Right ventricle myocardium superior (tissue), 1 donor: ENCODE data around the gene DPP6. TPM values are rescaled to one million over a fixed set of nuclear protein-coding genes. Genes with fewer than 3 reads are reported as not detected.
"Not testable (repeated sequence)": the region's sequence is repeated elsewhere in the genome, so short reads cannot be mapped to it uniquely, and the experiment has no call there.

ENCODE experiments used
- ATAC-seq: fragments of 200-7000 bp; cut with Tn5 transposase; one replicate; pipeline ENCODE4 v1.9.1; 2020; ENCODE audit warnings: mild to moderate bottlenecking; ENCODE audit not compliant: poor library complexity
- DNase-seq: peaks from one replicate; pipeline ENCODE4 v3.0.0-alpha.2; 2020
- intact Hi-C: fragments of 100-400 bp; cut with DNase I; formaldehyde crosslinking; loops from one replicate; pipeline ENCODE4 v1.11.2; 2022
- total RNA-seq: library from RNA; stranded (reverse); fragmentation: NEBNext Ultra II Directional; extraction: Animal tissue kit (Norgen Biotek cat#: 25700); gene quantifications from one replicate; pipeline ENCODE4 v1.2.1, GENCODE V29; 2021
- donor health status: DM: no; HTN: yes; CAD: no; lungs with severe emphysema.

The DPP6 gene
- total RNA-seq, 1 donor from 2014 or later = 0.19 TPM

GRCh38 chr7:154058783-154059182, 6.6 kb downstream of the DPP6 start:
- ATAC-seq, DNase-seq, intact Hi-C loops: not testable (repeated sequence)

- DNase-seq, ATAC-seq, intact Hi-C loops: not testable (repeated sequence)
Observed at GRCh38 chr7:154060551-154060950, 8.4 kb downstream of the DPP6 start.

DNA sequence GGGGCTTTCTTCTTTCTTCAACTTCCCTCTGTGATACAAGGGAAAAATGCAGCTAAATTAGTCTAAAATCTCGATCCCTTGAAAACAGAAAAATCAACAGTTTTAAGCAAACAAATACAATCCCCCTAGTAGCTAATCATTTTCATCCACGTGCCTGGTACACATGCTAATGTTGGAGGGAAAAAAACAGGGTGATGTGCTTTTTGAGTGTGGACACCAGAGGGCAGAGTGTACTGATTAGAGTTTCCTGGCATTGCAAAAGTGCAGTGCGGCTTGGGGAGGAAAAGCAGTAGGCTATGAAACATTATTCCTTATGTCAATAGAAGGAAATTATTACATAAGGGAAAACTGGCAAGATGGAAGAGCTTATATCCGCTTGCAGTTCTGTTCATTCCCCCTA, 19.6 kb downstream of the DPP6 start:
- intact Hi-C loops, DNase-seq: not testable (repeated sequence)
- ATAC-seq = peak; percentile 81

DNA sequence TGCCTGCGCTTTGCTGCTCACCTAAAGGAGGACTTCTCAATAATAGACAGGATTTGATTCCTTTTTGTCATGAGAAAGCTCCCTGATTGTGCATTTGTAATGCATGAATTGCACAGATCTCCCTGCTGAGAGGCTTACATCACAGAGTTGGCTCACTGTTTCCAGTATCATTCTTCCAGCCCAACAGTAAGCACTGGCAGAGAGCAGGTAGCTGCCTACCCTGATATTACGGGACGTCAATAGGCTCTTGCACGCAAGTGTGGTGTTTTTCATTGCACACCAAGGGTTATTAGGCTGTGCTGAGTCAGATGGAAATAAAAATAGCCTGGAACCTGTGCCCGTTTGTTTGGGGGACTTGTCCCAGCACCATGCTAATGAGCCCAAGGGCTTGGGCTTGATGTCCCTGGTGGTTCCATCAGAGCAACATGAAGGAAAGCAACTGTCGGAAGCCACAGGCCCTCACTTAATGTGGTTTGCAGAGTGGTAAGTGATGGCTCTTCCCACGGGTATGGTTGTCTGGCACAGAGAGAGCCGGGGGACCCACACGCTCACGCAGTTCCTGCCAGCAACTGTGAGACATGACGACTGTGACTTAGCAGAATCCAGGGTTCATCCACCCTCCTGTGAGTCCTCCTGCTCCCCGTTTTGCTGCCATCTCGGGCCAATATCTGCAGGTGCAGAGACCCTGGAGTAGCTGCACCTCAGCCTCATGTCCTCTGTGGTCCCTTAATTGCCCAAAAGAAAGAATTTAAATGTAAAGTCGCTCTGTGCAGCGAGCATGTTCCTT, 20.4 kb downstream of the DPP6 start:
- DNase-seq, intact Hi-C loops: not testable (repeated sequence)
- ATAC-seq = peak; percentile 36

DNA sequence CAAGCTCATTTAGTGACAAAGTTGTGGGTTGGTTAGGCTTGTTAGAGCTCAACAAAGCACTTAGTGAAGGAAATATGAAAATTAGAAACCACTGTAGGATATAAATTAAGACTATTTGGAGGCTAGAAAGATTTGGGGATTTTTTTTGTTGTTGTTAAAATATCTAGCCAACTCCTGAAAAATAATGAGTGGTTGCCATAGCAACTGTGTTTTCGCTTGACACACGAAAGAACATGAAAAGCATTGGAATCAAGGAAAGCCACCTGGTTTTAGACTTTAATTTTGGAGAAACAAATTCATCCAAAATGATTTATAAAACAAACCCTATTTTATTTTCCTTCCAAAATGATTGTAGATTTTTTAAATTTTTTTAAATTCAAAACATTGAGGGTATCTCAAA, 26.3 kb downstream of the DPP6 start:
- intact Hi-C loops, DNase-seq, ATAC-seq: not testable (repeated sequence)

DNA sequence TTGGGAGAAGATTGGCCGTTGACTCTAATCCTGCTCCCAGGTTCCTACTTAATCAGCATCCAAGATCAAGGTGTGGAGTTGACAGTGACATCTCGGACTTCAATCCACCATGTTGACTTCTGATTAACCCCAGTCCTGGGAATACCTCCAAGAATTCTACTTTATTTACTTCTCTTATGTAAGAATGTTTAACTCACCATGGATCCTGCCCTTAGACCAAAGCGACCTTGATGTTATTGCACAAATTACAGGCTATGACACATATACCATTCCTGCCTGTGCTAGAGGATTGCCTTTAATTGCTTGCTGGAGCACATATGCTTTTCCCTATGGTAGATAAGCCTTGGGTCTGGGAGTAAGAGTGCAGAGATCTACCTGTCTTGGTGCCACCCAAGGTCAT, 28.1 kb downstream of the DPP6 start:
- intact Hi-C loops, DNase-seq, ATAC-seq: not testable (repeated sequence)

DNA sequence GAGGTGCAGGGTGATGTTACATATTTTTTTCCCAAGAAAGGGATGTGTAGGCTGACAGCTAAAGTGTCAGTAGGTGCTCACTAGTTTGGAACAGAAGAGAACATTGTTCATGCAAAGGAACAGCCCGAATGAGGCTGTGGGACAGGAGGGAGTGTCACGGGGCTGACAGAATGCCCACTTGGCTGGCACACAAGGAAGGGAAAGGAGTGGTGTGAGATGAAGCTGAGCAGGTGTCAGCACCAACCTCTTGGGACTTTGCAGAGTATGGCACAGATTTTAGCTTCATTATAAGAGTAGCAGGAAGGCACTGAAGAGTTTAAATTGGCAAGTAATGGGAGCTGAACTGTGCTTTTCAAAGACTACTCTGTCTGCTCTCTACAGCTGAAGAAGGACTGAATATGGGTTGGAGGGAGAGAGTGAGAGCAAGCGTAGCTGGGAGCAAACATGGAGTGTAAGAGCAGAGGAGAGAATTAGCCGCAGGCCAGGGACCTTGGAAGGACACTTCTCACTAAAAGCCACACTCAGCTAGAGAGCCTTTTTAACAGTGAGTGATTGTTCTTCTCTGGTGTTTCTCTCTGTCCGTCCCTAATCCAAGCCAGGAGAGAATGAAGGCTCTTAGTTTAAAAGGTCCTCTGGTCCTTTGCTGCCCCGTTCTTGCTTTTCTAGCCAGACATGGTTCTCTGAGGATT, 35.0 kb downstream of the DPP6 start:
- intact Hi-C loops, DNase-seq: not testable (repeated sequence)
- ATAC-seq = peak; percentile 89

GRCh38 chr7:154092093-154092492, 39.9 kb downstream of the DPP6 start:
- intact Hi-C loops, DNase-seq, ATAC-seq: not testable (repeated sequence)

- DNase-seq, intact Hi-C loops, ATAC-seq: not testable (repeated sequence)
Observed at GRCh38 chr7:154095201-154095600, 43.0 kb downstream of the DPP6 start.

DNA sequence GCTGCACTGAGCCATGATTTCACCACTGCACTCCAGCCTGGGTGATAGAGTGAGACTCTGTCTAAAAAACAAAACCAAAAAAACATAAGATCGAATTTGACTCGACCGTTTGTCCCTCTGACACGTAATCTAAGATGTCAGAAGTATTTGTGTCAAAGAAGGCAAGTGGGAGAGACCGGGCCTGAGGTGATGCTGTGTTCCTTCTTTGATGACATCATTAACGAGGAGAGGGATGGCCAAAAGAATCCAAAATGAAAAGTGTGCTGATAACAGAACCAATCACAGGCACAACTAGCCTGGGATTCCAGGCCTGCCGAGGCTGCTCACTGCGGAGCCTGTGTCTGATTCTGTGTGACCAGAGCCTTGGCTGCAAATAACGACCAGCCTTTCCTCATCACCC, 52.9 kb downstream of the DPP6 start:
- ATAC-seq, intact Hi-C loops, DNase-seq: not testable (repeated sequence)

GRCh38 chr7:154109615-154110014, 57.4 kb downstream of the DPP6 start:
- ATAC-seq, intact Hi-C loops, DNase-seq: not testable (repeated sequence)

DNA sequence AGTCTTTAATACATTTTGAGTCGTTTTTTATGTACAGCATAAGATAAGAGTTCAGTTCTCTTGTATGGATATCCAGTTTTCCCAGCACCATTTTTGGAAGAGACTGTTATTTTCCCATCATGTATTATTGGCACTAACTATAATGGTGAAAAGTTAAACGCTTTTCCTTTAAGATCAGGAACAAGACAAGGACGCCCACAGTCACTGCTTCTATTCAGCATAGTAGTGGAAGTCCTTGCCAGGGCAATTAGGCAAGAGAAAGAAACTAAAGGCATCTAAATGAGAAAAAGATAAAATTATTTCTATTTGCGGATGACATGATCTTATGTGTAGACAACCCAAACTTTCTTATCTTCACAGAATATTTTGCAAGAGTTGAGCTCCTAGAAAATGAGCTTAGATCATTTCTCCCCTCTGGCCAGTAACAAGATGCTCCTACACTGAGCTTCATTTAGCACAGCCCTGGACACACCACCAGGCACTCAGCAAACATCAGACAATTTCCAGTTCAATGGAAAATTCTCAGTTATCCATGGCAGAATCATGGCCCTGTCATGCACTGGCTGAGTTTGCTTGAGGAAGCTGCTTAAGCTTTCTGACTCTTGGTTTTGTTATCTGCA, 61.6 kb downstream of the DPP6 start:
- DNase-seq, intact Hi-C loops: not testable (repeated sequence)
- ATAC-seq = peak; percentile 31

DNA sequence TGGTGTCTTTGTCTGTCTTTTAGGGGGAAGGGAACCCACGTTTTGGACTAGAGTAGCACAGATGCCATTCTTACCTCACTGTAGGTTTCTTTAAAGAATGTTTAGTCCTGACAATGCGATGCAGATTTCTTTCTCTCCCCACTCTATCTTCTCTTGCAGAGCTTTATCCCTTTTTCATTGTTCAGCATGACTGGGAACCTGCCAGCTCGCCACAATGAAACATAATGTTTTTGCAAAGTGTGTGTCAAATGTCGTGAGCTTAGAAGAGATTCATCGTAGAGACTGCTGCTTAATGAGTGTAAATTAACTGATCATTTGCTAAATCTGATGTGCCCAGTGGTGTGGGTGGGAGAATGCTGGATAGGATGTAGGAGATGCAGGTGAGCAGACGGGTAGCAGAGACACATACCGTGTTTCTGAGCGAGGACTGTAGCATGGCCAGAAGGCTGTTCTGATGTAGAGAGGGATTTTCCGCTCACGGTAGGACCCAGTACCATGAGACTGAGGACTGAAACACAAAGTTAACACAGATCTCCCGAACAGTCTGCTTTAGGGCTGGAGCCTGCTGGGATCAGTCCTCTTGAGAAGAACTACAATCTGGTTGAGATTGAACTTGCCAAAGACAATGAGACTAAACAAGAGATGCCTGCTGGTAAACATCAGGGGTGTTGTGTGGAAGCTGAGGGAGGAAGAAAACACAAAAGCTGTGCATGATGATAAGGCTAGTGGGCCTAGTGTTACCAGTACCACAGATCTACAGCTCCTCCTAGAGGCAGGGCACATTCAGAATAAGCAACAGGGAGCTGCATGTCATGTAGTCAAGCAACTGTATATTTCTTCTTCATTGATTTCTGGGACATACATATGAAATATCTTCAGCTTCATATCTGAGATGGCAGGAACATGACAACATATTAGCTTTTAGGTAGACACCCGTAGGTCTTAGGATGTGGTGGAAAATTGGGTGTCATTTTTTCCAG, 65.5 kb downstream of the DPP6 start:
- ATAC-seq, intact Hi-C loops, DNase-seq: not testable (repeated sequence)

DNA sequence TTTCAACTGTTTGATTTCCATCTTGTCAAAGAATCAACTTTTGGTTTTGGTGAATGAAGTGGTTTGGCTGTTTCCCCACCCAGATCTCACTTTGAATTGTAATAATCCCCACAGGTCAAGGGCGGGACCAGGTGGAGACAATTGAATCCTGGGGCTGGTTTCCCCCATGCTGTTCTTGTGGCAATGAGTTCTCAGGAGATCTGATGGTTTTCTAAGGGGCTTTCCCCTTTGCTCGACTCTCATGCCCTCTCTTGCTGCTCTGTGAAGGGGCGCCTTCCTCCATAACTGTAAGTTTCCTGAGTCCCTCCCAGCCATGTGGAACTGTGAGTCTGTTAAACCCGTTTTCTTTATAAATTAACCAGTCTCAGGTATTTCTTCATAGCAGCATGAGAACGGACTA, 68.6 kb downstream of the DPP6 start:
- DNase-seq, intact Hi-C loops, ATAC-seq: not testable (repeated sequence)

DNA sequence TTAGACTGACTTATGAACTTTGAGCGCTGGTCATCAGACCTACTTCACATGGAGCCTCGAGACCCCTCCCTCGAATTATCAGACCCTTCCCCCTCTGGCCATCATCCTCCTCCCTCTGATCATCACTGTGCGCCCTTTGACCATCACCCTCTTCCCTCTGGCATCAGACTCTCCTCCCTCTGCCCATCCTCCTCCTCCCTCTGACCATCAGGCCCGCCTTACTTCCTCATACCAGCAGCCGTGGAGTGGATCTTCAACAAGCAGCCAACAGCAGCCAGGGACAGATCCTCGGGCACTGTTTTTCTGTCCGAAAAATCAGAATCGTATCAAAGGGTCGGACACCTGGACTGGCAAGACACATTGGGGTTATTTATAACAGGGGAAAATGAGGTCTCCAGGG, 70.5 kb downstream of the DPP6 start:
- DNase-seq, ATAC-seq, intact Hi-C loops: not testable (repeated sequence)

GRCh38 chr7:154123397-154123796, 71.2 kb downstream of the DPP6 start:
- intact Hi-C loops, ATAC-seq, DNase-seq: not testable (repeated sequence)

GRCh38 chr7:154129142-154129541, 76.9 kb downstream of the DPP6 start:
- DNase-seq, intact Hi-C loops: not testable (repeated sequence)
- peak; percentile 69 for ATAC-seq

DNA sequence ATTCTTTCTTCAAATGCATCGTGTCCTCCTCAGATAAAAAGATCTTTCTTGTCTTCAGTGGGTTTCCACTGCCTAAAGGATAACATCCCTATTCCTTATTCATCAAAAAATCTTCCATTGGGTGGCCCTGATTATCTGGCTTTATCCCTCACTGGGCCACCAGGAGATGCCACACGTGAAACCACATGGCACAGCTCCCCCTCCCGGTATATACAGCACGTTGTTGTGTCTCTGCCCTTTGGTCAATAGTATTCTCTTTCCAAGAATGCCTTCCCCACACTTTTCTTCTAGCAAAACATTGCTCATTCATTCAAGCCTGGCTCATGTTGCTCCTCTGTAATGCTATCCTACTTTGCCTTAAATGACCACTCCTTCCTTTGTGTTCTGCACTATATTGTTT, 80.4 kb downstream of the DPP6 start:
- ATAC-seq, intact Hi-C loops: not testable (repeated sequence)

More for the DNA sequence above, 80.4 kb downstream of the DPP6 start:
- DNase-seq = not testable (repeated sequence)
